ENCODE measurements around the gene PLCH1.
"Not testable (repeated sequence)": the region's sequence is repeated elsewhere in the genome, so short reads cannot be mapped to it uniquely, and the experiment has no call there.

The PLCH1 gene

GRCh38 chr3:155617346-155617925, 127.4 kb downstream of the PLCH1 start (continued):
- TF ChIP-seq CREB5 (CRISPR knock-in tag; IDR thresholded peaks at IDR 0.05; ENCODE audit: low read depth) (no peak), ZNF565 (CRISPR knock-in tag; conservative IDR thresholded peaks at IDR 0.05; ENCODE audit: low read depth) (no peak)

GRCh38 chr3:155615141-155615540, 129.7 kb downstream of the PLCH1 start:
- not testable (repeated sequence) for ATAC-seq

- ATAC-seq, result not testable (repeated sequence)
Observed at GRCh38 chr3:155614410-155614809, 130.5 kb downstream of the PLCH1 start.

- TF ChIP-seq CSRNP3 (CRISPR knock-in tag; IDR thresholded peaks at IDR 0.05) (no peak), RARB (CRISPR knock-in tag; IDR thresholded peaks at IDR 0.05) (no peak), ARNTL (CRISPR knock-in tag; IDR thresholded peaks at IDR 0.05; ENCODE audit: borderline replicate concordance, low read depth) (no peak), GLIS3 (CRISPR knock-in tag; IDR thresholded peaks at IDR 0.05) (no peak), PPARA (CRISPR knock-in tag; IDR thresholded peaks at IDR 0.05; ENCODE audit: borderline replicate concordance) (no peak), POU6F1 (CRISPR knock-in tag; IDR thresholded peaks at IDR 0.05; ENCODE audit: borderline replicate concordance, low read depth) (no peak), TOX (CRISPR knock-in tag; IDR thresholded peaks at IDR 0.05; ENCODE audit: borderline replicate concordance) (no peak), PATZ1 (CRISPR knock-in tag; IDR thresholded peaks at IDR 0.05; ENCODE audit: borderline replicate concordance) (no peak), SNAI2 (CRISPR knock-in tag; IDR thresholded peaks at IDR 0.05) (no peak), OSR1 (CRISPR knock-in tag; IDR thresholded peaks at IDR 0.05) (no peak), ZNF8 (CRISPR knock-in tag; IDR thresholded peaks at IDR 0.05) (no peak), BACH2 (CRISPR knock-in tag; IDR thresholded peaks at IDR 0.05; ENCODE audit: borderline replicate concordance) (no peak), ZFP3 (CRISPR knock-in tag; IDR thresholded peaks at IDR 0.05) (no peak), ZNF565 (CRISPR knock-in tag; conservative IDR thresholded peaks at IDR 0.05; ENCODE audit: low read depth) (no peak), ZNF70 (CRISPR knock-in tag; IDR thresholded peaks at IDR 0.05) (no peak)
- ATAC-seq, result no peak
Observed at GRCh38 chr3:155611456-155611855, 133.4 kb downstream of the PLCH1 start.

GRCh38 chr3:155609586-155609985, 135.3 kb downstream of the PLCH1 start:
- ATAC-seq, result no peak
- no peak for TF ChIP-seq CREB5 (CRISPR knock-in tag; IDR thresholded peaks at IDR 0.05; ENCODE audit: low read depth)
- TF ChIP-seq SNAI2 (CRISPR knock-in tag; IDR thresholded peaks at IDR 0.05), result no peak
- TF ChIP-seq OSR1 (CRISPR knock-in tag; IDR thresholded peaks at IDR 0.05), result no peak
- no peak for TF ChIP-seq CSDC2 (CRISPR knock-in tag; IDR thresholded peaks at IDR 0.05)
- no peak for TF ChIP-seq ESRRG (CRISPR knock-in tag; IDR thresholded peaks at IDR 0.05)
- no peak for TF ChIP-seq BACH2 (CRISPR knock-in tag; IDR thresholded peaks at IDR 0.05; ENCODE audit: borderline replicate concordance)
- TF ChIP-seq POU6F1 (CRISPR knock-in tag; IDR thresholded peaks at IDR 0.05; ENCODE audit: borderline replicate concordance, low read depth), result no peak
- no peak for TF ChIP-seq ZFP30 (CRISPR knock-in tag; IDR thresholded peaks at IDR 0.05)
- TF ChIP-seq PPARA (CRISPR knock-in tag; IDR thresholded peaks at IDR 0.05; ENCODE audit: borderline replicate concordance), result no peak
- no peak for TF ChIP-seq TCF4 (CRISPR knock-in tag; IDR thresholded peaks at IDR 0.05; ENCODE audit: borderline replicate concordance)
- no peak for TF ChIP-seq CSRNP3 (CRISPR knock-in tag; IDR thresholded peaks at IDR 0.05)
- TF ChIP-seq ZNF70 (CRISPR knock-in tag; IDR thresholded peaks at IDR 0.05), result no peak
- no peak for TF ChIP-seq TOX (CRISPR knock-in tag; IDR thresholded peaks at IDR 0.05; ENCODE audit: borderline replicate concordance)
- no peak for TF ChIP-seq ARNTL (CRISPR knock-in tag; IDR thresholded peaks at IDR 0.05; ENCODE audit: borderline replicate concordance, low read depth)
- no peak for TF ChIP-seq ZNF565 (CRISPR knock-in tag; conservative IDR thresholded peaks at IDR 0.05; ENCODE audit: low read depth)
- TF ChIP-seq GLIS3 (CRISPR knock-in tag; IDR thresholded peaks at IDR 0.05), result no peak
- TF ChIP-seq RARB (CRISPR knock-in tag; IDR thresholded peaks at IDR 0.05), result no peak
- TF ChIP-seq ZC3H10 (CRISPR knock-in tag; IDR thresholded peaks at IDR 0.05), result no peak
